GM12874 (cell line): ENCODE results near the gene CDH19.
A peak's percentile ranks its signal among the peaks of the same experiment; 100 is the strongest.

Experiments used
- TF ChIP-seq, protein P1 (sequence below): IDR thresholded peaks from 2 replicates; pipeline ENCODE4 v1.5.1; 2011; ENCODE audit warnings: low read depth, mild to moderate bottlenecking, control low read depth, low read length, moderate library complexity; ENCODE audit not compliant: insufficient read depth

The CDH19 gene

DNA sequence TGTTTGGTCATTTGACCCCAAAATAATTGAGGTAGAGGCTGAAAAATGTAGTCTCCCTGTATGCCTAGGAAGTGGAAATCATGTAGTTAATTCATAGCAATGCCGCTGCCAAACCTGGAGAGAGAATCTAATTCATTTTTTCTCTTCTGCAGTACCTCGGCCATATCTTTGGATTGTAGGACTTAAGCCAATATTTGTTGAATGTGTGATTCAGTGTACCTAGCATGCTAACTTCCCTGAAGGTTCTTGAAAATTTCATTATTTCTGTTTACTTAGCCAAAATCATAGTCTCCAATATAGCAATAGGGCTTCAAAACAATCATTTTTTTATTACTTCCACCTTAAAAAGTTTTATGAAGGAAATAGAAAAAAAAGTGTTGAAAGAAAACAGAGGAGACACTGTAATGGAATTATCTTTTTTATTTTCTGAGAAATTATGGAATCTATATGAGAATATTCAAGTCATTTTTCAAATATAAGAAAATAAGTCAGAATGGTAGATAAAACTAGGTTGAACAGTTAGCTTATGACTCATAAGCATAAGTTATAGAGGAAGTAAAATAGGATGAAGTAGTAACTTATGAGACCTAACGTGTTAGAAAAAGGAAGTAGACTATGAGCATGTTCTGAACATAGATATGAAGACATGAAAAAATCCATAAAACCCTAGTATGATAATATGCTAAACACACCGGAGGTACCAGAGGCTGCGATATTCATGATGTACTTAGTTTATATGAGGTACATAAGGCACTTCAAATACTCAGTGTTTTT lies 35.2 kb upstream of the CDH19 start:
- TF ChIP-seq, protein P1, sequence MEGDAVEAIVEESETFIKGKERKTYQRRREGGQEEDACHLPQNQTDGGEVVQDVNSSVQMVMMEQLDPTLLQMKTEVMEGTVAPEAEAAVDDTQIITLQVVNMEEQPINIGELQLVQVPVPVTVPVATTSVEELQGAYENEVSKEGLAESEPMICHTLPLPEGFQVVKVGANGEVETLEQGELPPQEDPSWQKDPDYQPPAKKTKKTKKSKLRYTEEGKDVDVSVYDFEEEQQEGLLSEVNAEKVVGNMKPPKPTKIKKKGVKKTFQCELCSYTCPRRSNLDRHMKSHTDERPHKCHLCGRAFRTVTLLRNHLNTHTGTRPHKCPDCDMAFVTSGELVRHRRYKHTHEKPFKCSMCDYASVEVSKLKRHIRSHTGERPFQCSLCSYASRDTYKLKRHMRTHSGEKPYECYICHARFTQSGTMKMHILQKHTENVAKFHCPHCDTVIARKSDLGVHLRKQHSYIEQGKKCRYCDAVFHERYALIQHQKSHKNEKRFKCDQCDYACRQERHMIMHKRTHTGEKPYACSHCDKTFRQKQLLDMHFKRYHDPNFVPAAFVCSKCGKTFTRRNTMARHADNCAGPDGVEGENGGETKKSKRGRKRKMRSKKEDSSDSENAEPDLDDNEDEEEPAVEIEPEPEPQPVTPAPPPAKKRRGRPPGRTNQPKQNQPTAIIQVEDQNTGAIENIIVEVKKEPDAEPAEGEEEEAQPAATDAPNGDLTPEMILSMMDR, result no peak

- TF ChIP-seq, protein P1, result no peak
Observed at GRCh38 chr18:66635342-66635741, 31.5 kb upstream of the CDH19 start.

DNA sequence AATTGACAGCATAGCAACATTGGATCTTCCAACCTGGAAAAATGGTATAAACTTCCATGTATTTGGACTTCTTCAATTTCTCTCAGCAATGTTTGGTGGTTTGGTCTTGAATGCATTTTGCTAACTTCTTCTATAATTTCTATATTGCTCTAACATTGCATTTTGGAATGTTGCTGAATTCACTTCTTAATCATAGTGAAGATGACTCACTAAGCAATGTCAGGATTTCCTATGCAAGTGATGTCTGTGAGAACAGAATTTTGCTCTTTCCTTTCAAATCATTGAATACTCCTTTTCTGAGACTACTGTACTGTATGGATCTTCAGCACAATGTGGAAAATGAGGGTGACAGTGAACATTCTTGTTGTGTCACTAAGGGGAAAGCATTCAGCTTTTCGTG lies 28.9 kb upstream of the CDH19 start:
- TF ChIP-seq, protein P1, result no peak

GRCh38 chr18:66630831-66631230 lies 26.9 kb upstream of the CDH19 start:
- TF ChIP-seq, protein P1, result no peak

DNA sequence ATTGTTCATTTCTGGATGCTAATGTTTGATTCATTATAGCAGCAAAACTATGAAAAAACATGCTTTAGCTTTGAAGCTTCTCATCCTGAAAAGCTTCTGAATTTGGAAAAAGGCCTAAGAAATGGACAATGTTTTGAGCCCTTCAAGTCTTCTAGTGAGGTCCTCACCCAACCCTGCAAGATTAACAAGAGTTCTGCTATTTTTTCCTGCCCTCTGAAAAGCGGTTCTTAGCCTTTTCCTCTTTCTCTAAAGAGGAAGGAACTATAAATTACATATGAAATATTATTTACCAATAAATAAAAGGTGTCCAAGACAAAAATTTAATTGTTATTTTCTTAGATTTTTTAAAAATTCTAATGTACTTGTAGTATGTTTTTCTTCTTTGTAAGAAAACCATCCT lies 19.9 kb upstream of the CDH19 start:
- TF ChIP-seq, protein P1, result no peak

GRCh38 chr18:66621816-66622576 lies 18.1 kb upstream of the CDH19 start:
- TF ChIP-seq, protein P1, result no peak

DNA sequence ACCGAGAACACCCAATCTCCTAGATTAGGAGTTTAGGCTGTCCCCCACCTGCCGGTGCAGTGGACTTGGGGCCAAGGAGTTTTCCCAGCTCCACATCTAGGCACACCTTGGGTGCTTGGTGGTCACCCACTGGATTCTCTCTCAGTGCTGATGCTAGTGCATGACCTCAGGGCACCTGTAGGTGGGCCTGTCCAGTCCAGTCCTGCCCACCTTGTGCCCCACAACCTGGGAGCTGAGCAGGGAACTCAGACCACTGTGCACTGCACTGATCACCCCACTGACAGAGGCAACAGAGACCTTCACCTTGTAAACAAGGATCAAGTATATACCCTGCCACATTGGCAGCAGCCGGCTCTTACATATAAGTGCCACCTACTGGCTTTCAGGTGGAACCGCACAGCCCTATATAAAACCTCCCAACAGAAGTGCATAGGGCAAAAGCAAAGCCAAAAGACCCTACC lies 12.7 kb upstream of the CDH19 start:
- TF ChIP-seq, protein P1, result peak; percentile 30; the same call in 1 of the 2 replicates
